CMK (cell line): ENCODE data around the gene S100A6.
"Not testable (repeated sequence)": the region's sequence is repeated elsewhere in the genome, so short reads cannot be mapped to it uniquely, and the experiment has no call there.

Experiments used
- DNase-seq: peaks from one replicate; pipeline ENCODE4 v3.0.0-alpha.2; 2010; ENCODE audit warnings: low read depth

S100A6 gene

DNA sequence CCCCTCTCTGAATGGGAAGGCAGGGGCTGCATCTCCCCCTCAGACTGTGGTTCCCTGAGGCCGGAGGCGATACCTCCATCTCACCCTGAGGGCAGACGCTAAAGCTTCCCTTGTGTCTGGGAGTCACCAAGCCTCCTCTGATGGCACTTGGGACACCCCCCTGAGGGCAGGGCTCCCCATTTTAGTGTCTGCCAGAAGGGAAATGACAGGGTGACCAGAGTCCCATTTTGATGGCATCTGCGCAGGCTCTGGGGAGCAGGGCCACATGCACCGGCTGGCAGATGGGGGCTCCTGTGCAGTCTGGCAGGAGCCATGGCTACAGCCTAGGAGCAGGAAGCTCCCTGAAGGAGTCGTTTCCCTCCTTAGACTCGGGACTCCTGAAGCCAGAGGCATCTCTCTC is 28.2 kb upstream of the S100A6 start:
- DNase-seq, result no peak

- DNase-seq, result no peak
Measured at GRCh38 chr1:153563483-153563901, 27.7 kb upstream of the S100A6 start.

DNA sequence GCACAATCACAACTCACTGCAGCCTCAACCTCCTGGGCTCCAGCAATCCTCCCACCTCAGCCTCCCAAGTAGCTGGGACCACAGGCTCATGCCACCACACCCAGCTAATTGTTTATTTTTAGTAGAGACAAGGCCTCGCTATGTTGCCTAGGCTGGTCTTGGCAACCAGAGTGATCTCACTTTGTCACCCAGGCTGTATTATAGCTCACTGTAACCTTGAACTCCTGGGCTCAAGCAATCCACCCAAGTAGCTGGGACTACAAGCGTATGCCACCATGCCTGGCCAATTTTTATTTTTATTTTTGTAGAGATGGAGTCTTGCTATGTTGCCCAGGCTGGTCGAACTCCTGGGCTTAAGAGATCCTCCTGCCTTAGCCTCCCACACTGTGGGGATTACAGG is 26.2 kb upstream of the S100A6 start:
- not testable (repeated sequence) for DNase-seq

DNA sequence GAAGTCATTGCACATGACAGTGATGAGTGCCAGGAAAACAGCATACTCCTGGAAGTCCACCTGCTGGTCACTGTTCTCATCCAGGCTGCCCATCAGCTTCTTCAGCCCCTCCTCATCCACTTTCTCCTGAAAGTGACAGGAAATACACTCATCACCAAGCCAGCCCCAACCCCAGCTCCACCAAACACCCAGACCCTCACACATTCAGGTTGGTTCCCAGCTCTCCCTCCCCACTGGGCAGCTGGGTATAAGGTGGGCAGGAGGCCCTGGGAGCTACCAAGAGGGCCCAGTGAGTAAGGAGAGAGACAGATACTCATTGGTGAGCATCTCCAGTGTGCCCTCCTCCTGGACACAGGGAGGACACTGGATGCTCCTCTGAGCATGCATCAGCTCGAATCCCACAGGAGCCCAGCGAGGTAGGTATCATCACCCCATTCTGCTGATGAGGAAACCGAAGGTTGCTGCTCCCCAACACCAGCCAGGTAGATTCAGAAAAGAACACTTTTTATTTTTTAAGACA is 25.7 kb upstream of the S100A6 start:
- no peak for DNase-seq

GRCh38 chr1:153560771-153561465 is 25.1 kb upstream of the S100A6 start:
- DNase-seq, result no peak

GRCh38 chr1:153560241-153560640 is 24.4 kb upstream of the S100A6 start:
- no peak for DNase-seq

DNA sequence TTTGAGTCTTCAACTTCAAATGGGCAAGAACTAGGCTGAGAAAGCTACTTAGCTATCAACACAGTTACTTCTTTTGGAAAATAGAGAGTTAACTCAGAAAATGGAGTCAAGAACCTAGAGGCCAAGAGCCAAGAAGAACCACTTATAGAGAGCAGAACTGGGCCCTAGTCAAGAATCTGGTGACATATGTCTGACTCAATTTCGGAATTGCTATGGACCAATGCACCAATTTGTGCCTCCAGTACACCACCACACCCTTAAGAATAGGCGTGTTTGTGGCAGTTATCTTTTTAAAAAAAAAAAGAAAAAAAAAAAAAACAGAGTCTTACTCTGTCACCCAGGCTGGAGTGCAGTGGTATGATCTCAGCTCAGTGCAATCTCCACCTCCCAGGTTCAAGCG is 22.1 kb upstream of the S100A6 start:
- no peak for DNase-seq

GRCh38 chr1:153556348-153556747 is 20.6 kb upstream of the S100A6 start:
- no peak for DNase-seq

DNA sequence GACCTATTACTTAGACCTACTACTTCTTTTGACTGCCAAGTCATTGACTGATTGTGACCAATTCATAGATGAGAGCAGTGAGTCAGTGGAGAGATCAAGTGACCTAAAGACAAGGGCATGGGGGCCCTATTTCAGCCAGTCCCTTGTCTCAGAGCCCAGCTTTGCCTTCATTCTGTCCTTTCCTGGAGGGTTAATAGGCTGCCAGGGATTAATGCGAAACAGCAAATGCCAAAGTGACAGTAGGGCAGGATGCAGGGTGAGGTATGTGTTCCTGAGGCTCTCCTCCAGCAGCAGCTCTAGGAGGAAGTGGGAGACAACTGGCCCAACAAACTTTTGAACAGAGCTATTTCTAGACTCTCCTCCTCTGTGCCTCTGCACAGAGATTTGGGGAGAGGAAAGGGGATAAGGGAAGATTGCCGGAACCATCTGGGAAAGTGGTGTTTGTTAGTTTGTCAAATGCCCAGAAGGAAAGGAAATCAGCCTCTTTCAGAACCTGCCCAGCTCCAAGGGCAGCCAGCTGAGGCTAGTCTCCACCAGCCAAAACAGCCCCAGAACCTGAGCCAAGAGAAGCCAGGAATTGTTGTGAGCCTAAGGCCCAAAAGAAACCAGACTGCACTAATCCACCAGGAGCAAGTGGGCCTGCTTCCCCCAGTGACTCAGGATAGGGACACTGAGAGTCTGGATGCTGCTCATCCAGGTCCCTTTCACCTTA is 18.2 kb upstream of the S100A6 start:
- no peak for DNase-seq

DNA sequence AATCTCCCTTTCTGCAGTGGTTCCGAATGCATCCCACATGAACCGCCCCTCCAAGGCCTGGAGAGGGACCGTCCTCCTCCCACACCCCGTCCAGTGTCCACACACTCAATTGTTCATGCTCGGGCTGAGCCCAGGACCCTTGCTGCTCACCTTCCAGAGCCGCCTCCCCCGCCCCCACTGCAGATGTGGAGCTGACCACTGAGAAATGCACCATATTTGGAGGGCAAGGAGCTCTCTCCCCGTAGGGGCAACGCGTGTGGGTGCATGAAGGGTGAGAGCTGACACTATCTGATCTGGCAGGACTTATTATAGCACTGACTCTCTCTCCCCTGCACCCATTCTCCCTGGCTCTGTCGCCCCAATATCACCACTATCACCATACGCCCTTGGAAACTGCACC is 17.3 kb upstream of the S100A6 start:
- DNase-seq, result no peak

GRCh38 chr1:153552335-153552734 is 16.5 kb upstream of the S100A6 start:
- DNase-seq, result no peak

- DNase-seq, result no peak
Measured at GRCh38 chr1:153550827-153551500, 15.2 kb upstream of the S100A6 start.

GRCh38 chr1:153550398-153550758 is 14.6 kb upstream of the S100A6 start:
- no peak for DNase-seq

- no peak for DNase-seq
Measured at GRCh38 chr1:153549741-153550397, 14.1 kb upstream of the S100A6 start.

- no peak for DNase-seq
Measured at GRCh38 chr1:153548722-153549688, 13.2 kb upstream of the S100A6 start, which contains the start of gene S100A3. S100A3 (minus strand) TSS chr1:153549258; CDS start chr1:153548485, 773 bp downstream.

DNA sequence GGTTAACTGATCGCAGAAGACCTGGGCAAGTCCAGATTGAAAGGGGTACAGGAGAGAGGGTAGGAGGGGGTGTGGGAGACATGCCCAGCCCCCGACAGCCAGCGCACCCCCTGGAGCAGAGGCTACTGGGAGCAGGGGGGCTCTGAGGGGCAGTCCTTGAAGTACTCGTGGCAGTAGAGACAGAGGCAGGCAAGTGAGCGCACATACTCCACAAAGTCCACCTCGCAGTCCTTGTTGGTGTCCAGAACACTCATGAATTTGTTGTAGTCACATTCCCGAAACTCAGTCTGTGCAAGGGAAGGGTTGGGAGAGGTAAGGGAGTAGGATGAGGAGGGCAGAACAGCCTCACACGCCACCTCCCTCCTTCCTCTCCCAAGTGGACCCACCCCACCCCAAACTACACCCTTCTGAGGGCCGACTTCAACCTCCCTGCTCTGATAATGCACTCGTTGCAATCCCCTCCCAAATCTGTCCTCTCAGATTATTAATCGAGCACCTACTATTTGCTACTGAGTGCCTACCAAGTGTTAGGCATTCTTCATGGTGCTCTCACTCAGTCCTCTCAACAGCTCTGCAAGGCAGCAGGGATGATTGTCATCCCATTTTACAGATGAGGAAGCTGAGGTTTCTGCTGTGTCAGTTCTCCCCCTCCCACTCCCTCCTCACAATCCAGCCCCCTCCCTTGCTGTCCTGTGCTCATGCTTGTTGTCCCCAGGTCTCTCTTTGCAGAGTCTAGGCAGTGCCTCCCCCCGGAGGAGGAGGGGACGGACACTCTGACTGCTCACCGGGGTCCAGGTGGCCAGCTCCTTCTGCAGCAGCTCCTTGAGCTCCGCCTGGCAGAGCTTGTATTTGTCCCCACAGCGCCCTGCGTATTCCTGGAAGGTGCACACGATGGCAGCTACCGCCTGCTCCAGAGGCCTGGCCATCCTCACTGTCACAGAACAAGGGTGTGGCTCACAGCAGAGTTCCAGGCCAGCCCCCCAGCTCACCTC is 12.1 kb upstream of the S100A6 start:
- no peak for DNase-seq

DNA sequence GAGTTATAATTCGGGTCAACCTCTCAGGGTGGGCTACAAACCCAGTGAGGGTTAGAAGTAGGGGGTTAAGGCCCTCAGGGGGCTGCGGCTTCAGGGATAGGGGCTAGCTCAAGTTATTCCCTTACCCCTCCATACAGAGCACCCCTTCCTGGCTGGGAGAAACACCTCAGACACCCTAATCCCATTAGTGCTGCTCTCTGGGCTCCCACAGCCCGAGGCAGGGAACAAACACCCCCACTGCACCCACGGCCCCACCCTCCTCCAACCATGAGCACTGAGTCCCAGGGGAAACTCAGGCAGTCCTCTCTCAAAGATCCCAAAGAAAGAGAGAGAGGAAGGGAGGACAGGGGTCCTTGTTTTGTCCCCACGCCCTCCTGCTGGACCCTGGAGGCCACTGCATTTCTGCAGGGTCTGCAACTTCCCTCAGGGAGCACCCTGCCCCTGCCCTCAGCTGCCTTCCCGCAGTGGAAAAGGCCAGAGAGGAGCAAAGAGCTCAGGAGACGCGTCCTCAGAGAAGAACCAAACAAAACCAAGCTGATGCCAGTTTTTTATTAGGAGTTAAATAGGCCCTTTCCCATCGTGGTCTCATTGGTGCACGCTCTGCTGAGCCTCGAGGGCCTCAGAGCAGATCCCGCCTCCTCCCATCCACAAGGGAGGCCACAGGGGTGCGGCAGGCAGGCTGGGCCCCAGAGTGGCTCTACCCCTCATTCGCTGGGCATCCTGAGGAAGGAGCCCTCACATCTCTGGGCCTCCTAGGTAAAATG is 11.2 kb upstream of the S100A6 start:
- DNase-seq, result no peak

- no peak for DNase-seq
Measured at GRCh38 chr1:153546371-153546770, 10.6 kb upstream of the S100A6 start.
